Fibroblast of lung (primary cell): Measurements from ENCODE around the gene PTGFR. TPM values are rescaled to one million over a fixed set of nuclear protein-coding genes. Genes with fewer than 3 reads are reported as not detected.
A peak's percentile ranks its signal among the peaks of the same experiment; 100 is the strongest.

Experiments
- DNase-seq, 2 donors: peaks; one replicate each; pipeline versions ENCODE4 v3.0.0 to v3.0.0-alpha.2; 2010; ENCODE audit warnings: low read depth in 2 of 2
- H2AFZ ChIP-seq: 2 replicates; pipeline ENCODE4 v1.5.1; 2012; ENCODE audit warnings: low read length, control low read depth, inconsistent platforms
- H3K27ac ChIP-seq: 2 replicates; pipeline ENCODE4 v1.5.1; 2011; ENCODE audit warnings: low read length, control low read depth; ENCODE audit not compliant: insufficient read depth
- H3K27me3 ChIP-seq: 2 replicates; pipeline ENCODE4 v1.5.1; 2011; ENCODE audit warnings: mild to moderate bottlenecking, low read length; ENCODE audit not compliant: control insufficient read depth, insufficient read depth
- H3K36me3 ChIP-seq: 2 replicates; pipeline ENCODE4 v1.5.1; 2011; ENCODE audit warnings: low read length; ENCODE audit not compliant: control insufficient read depth, insufficient read depth
- H3K4me1 ChIP-seq: 2 replicates; pipeline ENCODE4 v1.5.1; 2011; ENCODE audit warnings: low read length; ENCODE audit not compliant: control insufficient read depth, insufficient read depth; ENCODE audit errors: extremely low read depth
- H3K4me2 ChIP-seq: 2 replicates; pipeline ENCODE4 v1.5.1; 2011; ENCODE audit warnings: low read length, control low read depth; ENCODE audit not compliant: insufficient read depth; ENCODE audit errors: extremely low read depth
- H3K4me3 ChIP-seq, 4 experiments: fragments of 200-600 bp in 1 of 4; sonication (generic) in 1 of 4; replicated peaks in 1 of 4; 2 replicates each; pipeline ENCODE4 v1.5.1; 2011 to 2016; ENCODE audit warnings: low read length in 4 of 4, low read depth in 3 of 4, mild to moderate bottlenecking in 3 of 4, control low read depth in 2 of 4, inconsistent platforms in 1 of 4, mixed read lengths in 1 of 4; ENCODE audit not compliant: insufficient read depth in 1 of 4; ENCODE audit errors: control extremely low read depth in 1 of 4
- H3K79me2 ChIP-seq: 2 replicates; pipeline ENCODE4 v1.5.1; 2012; ENCODE audit warnings: mild to moderate bottlenecking, low read length, inconsistent platforms; ENCODE audit not compliant: control insufficient read depth, insufficient read depth
- H3K9ac ChIP-seq: 2 replicates; pipeline ENCODE4 v1.5.1; 2011; ENCODE audit warnings: mild to moderate bottlenecking, low read length, control low read depth; ENCODE audit not compliant: insufficient read depth
- H3K9me3 ChIP-seq: 2 replicates; pipeline ENCODE4 v1.5.1; 2012; ENCODE audit warnings: low read depth, low read length; ENCODE audit not compliant: control insufficient read depth, insufficient read depth
- H4K20me1 ChIP-seq: 2 replicates; pipeline ENCODE4 v1.5.1; 2011; ENCODE audit warnings: low read length; ENCODE audit not compliant: control insufficient read depth, insufficient read depth; ENCODE audit errors: extremely low read depth
- EZH2 ChIP-seq: IDR thresholded peaks from 2 replicates; pipeline ENCODE4 v1.5.1; 2012; ENCODE audit warnings: low read length, control low read depth, mild to moderate bottlenecking; ENCODE audit errors: missing control alignments
- polyA minus RNA-seq: library from RNA; depleted of rRNA, polyadenylated mRNA; stranded (reverse); fragments of >200 nt; gene quantifications from 2 replicates; pipeline ENCODE4 v1.2.3, GENCODE V29; 2011; ENCODE audit warnings: low replicate concordance
- polyA plus RNA-seq, 2 donors: library from polyadenylated mRNA; depleted of rRNA in 1 of 2; stranded (reverse) in 1 of 2; unstranded in 1 of 2; fragments of >200 nt; gene quantifications; 2 replicates each; pipeline ENCODE4 v1.2.1, GENCODE V29; 2011 to 2012; ENCODE audit warnings: missing spikeins in 1 of 2
- total RNA-seq: library from RNA; depleted of rRNA; stranded (reverse); fragments of >200 nt; gene quantifications from 2 replicates; pipeline ENCODE4 v1.2.1, GENCODE V29; 2014
- TF ChIP-seq, protein P1 (sequence below), 2 donors: IDR thresholded peaks in 1 of 2; conservative IDR thresholded peaks in 1 of 2; 1 replicate in 1 of 2; 2 replicates in 1 of 2; pipeline ENCODE4 v1.5.1; 2011 to 2012; ENCODE audit warnings: low read length in 2 of 2, control low read depth in 1 of 2, inconsistent platforms in 1 of 2, low read depth in 1 of 2, mild to moderate bottlenecking in 1 of 2

Gene PTGFR, protein sequence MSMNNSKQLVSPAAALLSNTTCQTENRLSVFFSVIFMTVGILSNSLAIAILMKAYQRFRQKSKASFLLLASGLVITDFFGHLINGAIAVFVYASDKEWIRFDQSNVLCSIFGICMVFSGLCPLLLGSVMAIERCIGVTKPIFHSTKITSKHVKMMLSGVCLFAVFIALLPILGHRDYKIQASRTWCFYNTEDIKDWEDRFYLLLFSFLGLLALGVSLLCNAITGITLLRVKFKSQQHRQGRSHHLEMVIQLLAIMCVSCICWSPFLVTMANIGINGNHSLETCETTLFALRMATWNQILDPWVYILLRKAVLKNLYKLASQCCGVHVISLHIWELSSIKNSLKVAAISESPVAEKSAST
- 25.7 and 32.7 TPM in 2 replicates for total RNA-seq
- 4.1 TPM in 2 replicates for polyA plus RNA-seq
- polyA plus RNA-seq (2012), result 2.4 and 2.6 TPM in 2 replicates
- polyA minus RNA-seq, result 0.43 and 1.4 TPM in 2 replicates

GRCh38 chr1:78490861-78491450 is at the start of gene PTGFR:
PTGFR (plus strand) TSS chr1:78490974; CDS start chr1:78492744, 1,770 bp downstream.
- DNase-seq, result peak; percentile 27 to 52
- peak within 1 kb of the TSS; percentile 35 for H2AFZ ChIP-seq
- H3K9ac ChIP-seq, result peak within 1 kb of the TSS; percentile 26
- H3K4me1 ChIP-seq, result no peaks in the 10 kb centered on the region
- H3K36me3 ChIP-seq, result no peaks in the 10 kb centered on the region
- no peaks in the 10 kb centered on the region for H3K79me2 ChIP-seq
- peak within 1 kb of the TSS; percentile 74 to 84 (median 78) for H3K4me3 ChIP-seq
- peak within 1 kb of the TSS; percentile 59 for H3K27ac ChIP-seq
- no peaks in the 10 kb centered on the region for H3K27me3 ChIP-seq
- peak within 1 kb of the TSS; percentile 90 for H3K4me2 ChIP-seq
- TF ChIP-seq, protein P1, sequence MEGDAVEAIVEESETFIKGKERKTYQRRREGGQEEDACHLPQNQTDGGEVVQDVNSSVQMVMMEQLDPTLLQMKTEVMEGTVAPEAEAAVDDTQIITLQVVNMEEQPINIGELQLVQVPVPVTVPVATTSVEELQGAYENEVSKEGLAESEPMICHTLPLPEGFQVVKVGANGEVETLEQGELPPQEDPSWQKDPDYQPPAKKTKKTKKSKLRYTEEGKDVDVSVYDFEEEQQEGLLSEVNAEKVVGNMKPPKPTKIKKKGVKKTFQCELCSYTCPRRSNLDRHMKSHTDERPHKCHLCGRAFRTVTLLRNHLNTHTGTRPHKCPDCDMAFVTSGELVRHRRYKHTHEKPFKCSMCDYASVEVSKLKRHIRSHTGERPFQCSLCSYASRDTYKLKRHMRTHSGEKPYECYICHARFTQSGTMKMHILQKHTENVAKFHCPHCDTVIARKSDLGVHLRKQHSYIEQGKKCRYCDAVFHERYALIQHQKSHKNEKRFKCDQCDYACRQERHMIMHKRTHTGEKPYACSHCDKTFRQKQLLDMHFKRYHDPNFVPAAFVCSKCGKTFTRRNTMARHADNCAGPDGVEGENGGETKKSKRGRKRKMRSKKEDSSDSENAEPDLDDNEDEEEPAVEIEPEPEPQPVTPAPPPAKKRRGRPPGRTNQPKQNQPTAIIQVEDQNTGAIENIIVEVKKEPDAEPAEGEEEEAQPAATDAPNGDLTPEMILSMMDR (conservative IDR thresholded peaks at IDR 0.05 in 1 of 2, IDR thresholded peaks at IDR 0.05 in 1 of 2; ENCODE audit: low read depth in 1 of 2, low read length in 2 of 2), result no peak
- no peak for TF ChIP-seq EZH2
- no peaks in the 10 kb centered on the region for H3K9me3 ChIP-seq
- H4K20me1 ChIP-seq, result no peaks in the 10 kb centered on the region

DNA sequence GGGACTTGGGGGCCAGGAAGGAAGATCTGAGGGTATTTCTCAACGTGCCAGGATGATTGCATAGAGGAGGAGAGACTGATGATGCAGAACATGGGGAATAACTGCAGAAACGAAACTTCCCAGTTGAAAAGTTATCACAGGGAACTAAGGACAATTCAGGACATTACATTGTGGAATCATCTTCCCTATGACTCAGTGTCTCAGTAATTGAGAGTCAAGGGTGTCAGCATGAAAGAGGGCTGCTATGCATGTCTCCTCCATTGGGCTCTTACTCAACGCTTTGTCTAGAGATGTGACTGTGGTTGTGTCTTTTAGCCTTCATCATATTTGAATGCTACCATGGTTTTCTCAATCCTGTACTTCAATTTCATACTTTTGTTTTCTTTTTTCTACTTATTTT is 48.9 kb upstream of the PTGFR start:
- H4K20me1 ChIP-seq, result no peaks in the 10 kb centered on the region
- no peaks in the 10 kb centered on the region for H3K27me3 ChIP-seq
- no peak for DNase-seq
- H3K9ac ChIP-seq, result no peak overlapping the region
- no peaks in the 10 kb centered on the region for H3K36me3 ChIP-seq
- no peaks in the 10 kb centered on the region for H3K4me1 ChIP-seq
- no peak overlapping the region for H3K27ac ChIP-seq
- no peaks in the 10 kb centered on the region for H3K9me3 ChIP-seq
- H3K4me3 ChIP-seq, result no peak overlapping the region
- TF ChIP-seq, protein P1 (conservative IDR thresholded peaks at IDR 0.05 in 1 of 2, IDR thresholded peaks at IDR 0.05 in 1 of 2; ENCODE audit: low read depth in 1 of 2, low read length in 2 of 2), result no peak
- TF ChIP-seq EZH2, result no peak
- H2AFZ ChIP-seq, result no peak overlapping the region
- no peaks in the 10 kb centered on the region for H3K79me2 ChIP-seq
- no peak overlapping the region for H3K4me2 ChIP-seq

DNA sequence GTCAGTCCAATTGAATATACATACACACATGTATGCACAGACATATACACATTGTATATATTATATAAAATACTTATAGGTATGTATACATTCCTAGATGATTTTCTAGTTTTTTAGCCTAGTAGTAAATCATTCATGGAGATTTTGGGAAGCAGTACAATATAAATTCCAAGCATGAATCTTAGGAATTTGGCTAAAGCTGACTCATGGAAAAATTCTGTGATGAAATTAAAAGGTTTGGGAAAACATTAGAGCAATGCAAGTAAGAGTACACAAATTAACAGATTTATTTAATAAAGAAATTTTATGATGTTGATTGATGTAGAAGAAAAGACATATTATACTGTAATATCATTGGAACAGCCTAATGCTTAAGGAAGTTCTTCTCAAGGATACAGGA is 43.7 kb upstream of the PTGFR start:
- no peaks in the 10 kb centered on the region for H3K4me1 ChIP-seq
- H3K9me3 ChIP-seq, result no peaks in the 10 kb centered on the region
- H3K27me3 ChIP-seq, result no peaks in the 10 kb centered on the region
- H3K4me3 ChIP-seq, result no peak overlapping the region
- no peaks in the 10 kb centered on the region for H4K20me1 ChIP-seq
- no peak overlapping the region for H3K27ac ChIP-seq
- DNase-seq, result peak in 1 of 2 donors; percentile 25
- no peak for TF ChIP-seq EZH2
- TF ChIP-seq, protein P1 (conservative IDR thresholded peaks at IDR 0.05 in 1 of 2, IDR thresholded peaks at IDR 0.05 in 1 of 2; ENCODE audit: low read depth in 1 of 2, low read length in 2 of 2), result no peak
- no peak overlapping the region for H2AFZ ChIP-seq
- no peaks in the 10 kb centered on the region for H3K79me2 ChIP-seq
- H3K4me2 ChIP-seq, result no peak overlapping the region
- no peaks in the 10 kb centered on the region for H3K36me3 ChIP-seq
- H3K9ac ChIP-seq, result no peak overlapping the region
